Type B pancreatic cell (in vitro differentiated cells): Measurements from ENCODE around the gene CAPN8. TPM values are rescaled to one million over a fixed set of nuclear protein-coding genes. Genes with fewer than 3 reads are reported as not detected.

Source experiments
- DNase-seq: peaks from one replicate; pipeline ENCODE4 v3.0.0; 2021; ENCODE audit warnings: mixed read lengths; ENCODE audit not compliant: unreplicated experiment; ENCODE audit errors: extremely low spot score
- H3K27ac Mint-ChIP-seq: 2 replicates; pipeline ENCODE4 v1.8.0; 2021; ENCODE audit warnings: mild to moderate bottlenecking, mixed read lengths
- H3K27me3 Mint-ChIP-seq: 2 replicates; pipeline ENCODE4 v1.8.0; 2021; ENCODE audit warnings: mixed read lengths
- H3K36me3 Mint-ChIP-seq: 2 replicates; pipeline ENCODE4 v1.8.0; 2021; ENCODE audit warnings: mixed read lengths
- H3K4me1 Mint-ChIP-seq: one replicate; pipeline ENCODE4 v1.8.0; 2021; ENCODE audit warnings: mixed read lengths; ENCODE audit not compliant: unreplicated experiment
- H3K4me3 Mint-ChIP-seq: 2 replicates; pipeline ENCODE4 v1.8.0; 2021; ENCODE audit warnings: mild to moderate bottlenecking, mixed read lengths
- H3K9me3 Mint-ChIP-seq: 2 replicates; pipeline ENCODE4 v1.8.0; 2021; ENCODE audit warnings: mixed read lengths
- total RNA-seq: library from RNA; stranded (reverse); gene quantifications from 2 replicates; pipeline ENCODE4 v1.2.1, GENCODE V29; 2021; ENCODE audit warnings: low replicate concordance
- TF ChIP-seq, protein P1 (sequence below): fragments of 200-600 bp; sonication (generic); conservative IDR thresholded peaks from 2 replicates; pipeline ENCODE4 v1.5.0; 2021; ENCODE audit warnings: antibody characterized with exemption, mild to moderate bottlenecking

The CAPN8 gene
- total RNA-seq, 1 donor from 2014 or later, result 2.3 TPM

DNA sequence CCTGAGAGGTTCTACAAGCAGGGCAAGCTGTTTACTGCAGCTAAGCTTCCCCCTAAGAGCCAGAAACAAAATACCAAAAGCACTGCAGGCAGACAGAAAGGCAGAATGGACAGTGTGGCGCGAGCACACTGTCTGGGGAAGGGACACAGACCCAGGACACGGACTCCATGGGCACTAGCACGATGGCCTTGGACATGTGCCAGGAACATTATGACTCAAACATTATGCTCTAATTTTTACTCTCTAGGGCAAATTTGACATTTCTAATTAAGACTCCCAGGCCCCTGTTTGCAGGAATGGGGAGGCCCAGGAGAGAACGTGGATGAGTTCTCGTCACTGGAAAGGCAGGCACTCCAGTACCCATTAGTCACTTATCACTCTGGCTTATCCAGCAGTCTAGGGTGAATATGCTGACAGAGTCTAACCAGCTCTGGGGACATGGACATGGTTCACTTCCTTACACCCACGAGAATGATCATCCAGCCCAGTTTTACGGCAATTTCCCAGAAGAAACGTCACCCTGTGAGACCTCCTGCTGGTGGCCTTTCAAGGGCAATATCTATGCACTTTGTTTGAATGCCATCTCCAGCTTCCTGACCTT lies 45.1 kb downstream of the CAPN8 start:
- Mint-ChIP-seq H3K27me3 (no peaks in the 10 kb centered on the region), H3K4me1 (peaks cover 24% of the 10 kb centered on the region), H3K4me3 (peak overlapping the region; percentile 22), H3K27ac (peak overlapping the region; percentile 9), H3K36me3 (no peaks in the 10 kb centered on the region), H3K9me3 (no peaks in the 10 kb centered on the region)
- no peak for DNase-seq
- TF ChIP-seq, protein P1, sequence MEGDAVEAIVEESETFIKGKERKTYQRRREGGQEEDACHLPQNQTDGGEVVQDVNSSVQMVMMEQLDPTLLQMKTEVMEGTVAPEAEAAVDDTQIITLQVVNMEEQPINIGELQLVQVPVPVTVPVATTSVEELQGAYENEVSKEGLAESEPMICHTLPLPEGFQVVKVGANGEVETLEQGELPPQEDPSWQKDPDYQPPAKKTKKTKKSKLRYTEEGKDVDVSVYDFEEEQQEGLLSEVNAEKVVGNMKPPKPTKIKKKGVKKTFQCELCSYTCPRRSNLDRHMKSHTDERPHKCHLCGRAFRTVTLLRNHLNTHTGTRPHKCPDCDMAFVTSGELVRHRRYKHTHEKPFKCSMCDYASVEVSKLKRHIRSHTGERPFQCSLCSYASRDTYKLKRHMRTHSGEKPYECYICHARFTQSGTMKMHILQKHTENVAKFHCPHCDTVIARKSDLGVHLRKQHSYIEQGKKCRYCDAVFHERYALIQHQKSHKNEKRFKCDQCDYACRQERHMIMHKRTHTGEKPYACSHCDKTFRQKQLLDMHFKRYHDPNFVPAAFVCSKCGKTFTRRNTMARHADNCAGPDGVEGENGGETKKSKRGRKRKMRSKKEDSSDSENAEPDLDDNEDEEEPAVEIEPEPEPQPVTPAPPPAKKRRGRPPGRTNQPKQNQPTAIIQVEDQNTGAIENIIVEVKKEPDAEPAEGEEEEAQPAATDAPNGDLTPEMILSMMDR, result no peak

DNA sequence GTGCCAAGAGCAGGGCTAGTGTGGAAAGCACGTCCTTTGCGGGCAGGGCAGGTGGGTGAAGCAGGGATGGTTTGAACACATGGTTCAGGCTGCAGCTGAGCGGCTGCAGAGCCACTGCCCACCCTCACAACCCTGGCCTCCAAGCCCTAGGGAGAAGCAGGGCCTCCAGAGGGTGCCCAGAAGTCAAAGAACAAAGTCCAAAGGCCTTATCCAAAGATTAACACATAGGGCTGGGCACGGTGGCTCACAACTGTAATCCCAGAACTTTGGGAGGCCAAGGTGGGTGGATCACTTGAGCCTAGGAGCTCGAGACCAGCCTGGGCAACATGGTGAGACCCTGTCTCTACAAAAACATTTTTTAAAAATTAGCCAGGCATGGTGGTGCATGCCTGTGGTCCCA lies 46.8 kb downstream of the CAPN8 start:
- no peaks in the 10 kb centered on the region for H3K9me3 Mint-ChIP-seq
- no peak for DNase-seq
- peaks cover 24% of the 10 kb centered on the region for H3K4me1 Mint-ChIP-seq
- H3K36me3 Mint-ChIP-seq, result no peaks in the 10 kb centered on the region
- TF ChIP-seq, protein P1, result no peak
- H3K27ac Mint-ChIP-seq, result no peak overlapping the region
- no peaks in the 10 kb centered on the region for H3K27me3 Mint-ChIP-seq
- no peak overlapping the region for H3K4me3 Mint-ChIP-seq

DNA sequence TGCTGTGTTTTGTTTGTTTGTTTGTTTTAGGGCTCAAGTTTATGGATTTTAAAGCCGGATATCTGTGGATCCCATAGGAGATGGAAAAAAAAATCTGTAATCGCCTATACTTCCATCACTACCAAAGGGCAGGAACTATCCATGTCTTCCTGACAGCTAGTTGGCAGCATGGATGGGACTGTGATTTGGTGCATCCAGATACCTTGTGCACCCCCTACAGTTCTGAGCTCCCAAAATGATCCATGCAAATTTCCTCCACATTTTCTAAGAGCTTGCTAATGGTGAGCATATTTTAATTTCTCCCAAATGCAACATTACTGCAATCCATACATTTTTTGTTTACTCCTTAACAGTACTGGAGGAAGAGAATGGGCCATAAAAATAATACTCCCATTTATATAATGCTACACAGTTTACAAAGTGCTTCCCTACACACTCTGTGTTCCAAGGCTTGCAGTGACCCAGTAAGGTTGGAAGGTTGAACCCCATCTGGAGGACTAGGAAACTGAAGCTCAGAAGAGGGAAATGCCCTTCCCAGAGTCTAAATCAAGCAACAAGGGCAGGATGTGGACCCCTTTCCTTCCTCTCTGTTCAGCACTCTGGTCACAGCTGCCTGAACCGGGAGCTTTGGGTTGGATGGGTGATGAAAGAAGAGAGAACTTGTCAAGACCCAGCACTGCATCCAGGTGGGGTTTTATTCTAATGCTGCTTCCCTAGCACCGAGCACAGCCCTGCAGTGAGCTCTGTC lies 48.0 kb downstream of the CAPN8 start:
- Mint-ChIP-seq H3K27me3 (no peaks in the 10 kb centered on the region), H3K4me1 (peaks cover 17% of the 10 kb centered on the region), H3K9me3 (no peaks in the 10 kb centered on the region), H3K36me3 (no peaks in the 10 kb centered on the region), H3K27ac (no peak overlapping the region), H3K4me3 (no peak overlapping the region)
- TF ChIP-seq, protein P1, result no peak
- DNase-seq, result no peak

DNA sequence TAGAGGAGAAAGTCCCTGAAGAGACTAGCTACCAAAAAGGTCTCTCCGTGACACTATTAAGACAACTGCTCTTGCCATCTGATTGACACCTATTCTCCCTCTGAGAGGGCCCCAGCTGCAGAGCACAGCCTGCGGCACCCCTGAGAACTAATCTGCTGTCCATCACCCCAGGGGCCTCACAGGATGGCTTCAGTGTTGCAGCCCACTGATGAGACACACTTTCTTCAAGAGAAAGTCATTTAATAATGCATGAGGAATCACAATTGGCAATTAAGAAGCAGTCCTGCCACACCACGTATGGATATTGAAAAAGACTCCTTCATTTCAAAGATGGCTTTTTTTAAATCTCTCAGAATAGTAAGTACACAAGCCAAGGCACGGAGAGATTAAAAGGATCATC lies 48.9 kb downstream of the CAPN8 start:
- TF ChIP-seq, protein P1, result no peak
- no peak for DNase-seq
- Mint-ChIP-seq H3K4me3 (no peak overlapping the region), H3K27ac (no peak overlapping the region), H3K4me1 (peaks cover 10% of the 10 kb centered on the region), H3K9me3 (peaks cover 2% of the 10 kb centered on the region), H3K27me3 (no peaks in the 10 kb centered on the region), H3K36me3 (no peaks in the 10 kb centered on the region)

DNA sequence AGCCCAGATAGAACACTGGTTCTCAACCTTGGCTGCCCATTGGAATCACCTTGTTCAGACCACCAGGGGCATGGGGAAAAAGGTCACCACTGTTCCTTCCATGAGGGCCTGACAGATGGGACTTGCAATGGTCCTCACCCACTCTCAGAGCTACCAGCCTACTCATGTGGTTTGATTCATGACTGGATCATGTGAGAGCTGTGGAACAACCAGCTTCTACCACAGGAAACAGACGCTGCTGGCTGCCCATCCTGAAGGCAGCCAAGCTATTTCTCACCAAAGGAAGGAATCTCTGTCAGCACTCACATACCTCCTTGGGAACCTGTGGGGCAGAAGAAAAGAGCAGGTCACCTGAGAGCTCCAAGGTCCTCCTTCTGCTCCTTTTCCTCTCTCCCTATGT lies 53.6 kb downstream of the CAPN8 start:
- H3K4me3 Mint-ChIP-seq, result no peak overlapping the region

More for the DNA sequence above, 53.6 kb downstream of the CAPN8 start:
- TF ChIP-seq, protein P1, result no peak
- H3K9me3 Mint-ChIP-seq, result peaks cover 6% of the 10 kb centered on the region
- no peak overlapping the region for H3K27ac Mint-ChIP-seq
- no peaks in the 10 kb centered on the region for H3K4me1 Mint-ChIP-seq
- DNase-seq, result no peak
- H3K36me3 Mint-ChIP-seq, result no peaks in the 10 kb centered on the region
- H3K27me3 Mint-ChIP-seq, result no peaks in the 10 kb centered on the region
